ENCODE data around the gene P2RX5. TPM values are rescaled to one million over a fixed set of nuclear protein-coding genes. Genes with fewer than 3 reads are reported as not detected.
"Not testable (repeated sequence)": the region's sequence is repeated elsewhere in the genome, so short reads cannot be mapped to it uniquely, and the experiment has no call there.

Gene P2RX5
- total RNA-seq (2014; rRNA removed; shearing (Covaris generic)) = not detected in 2 replicates

- Histone ChIP-seq H3K4me3 (peak within 1 kb of the TSS; percentile 23), H3K27ac (no peak within 1 kb of the TSS), H3K27me3 (replicated peaks) (peaks cover 25% of the 10 kb centered on the region), H3K9me3 (replicated peaks) (0 out of 2 replicates have a peak, but pooled peaks cover 3% of the 10 kb centered on the region), H3K4me1 (replicated peaks) (peaks cover 10% of the 10 kb centered on the region), H3K36me3 (no peaks in the 10 kb centered on the region)
- no peak for DNase-seq (ENCODE audit: low read depth in 1 of 2, low spot score in 2 of 2)
Observed at GRCh38 chr17:3695723-3696411, at the start of gene P2RX5. Gene P2RX5, minus strand, starts transcription at chr17:3696155. Its CDS starts 150 bp downstream, at chr17:3696005.

GRCh38 chr17:3745071-3745470, 49.1 kb upstream of the P2RX5 start:
- no peak for DNase-seq (ENCODE audit: low read depth in 1 of 2, low spot score in 2 of 2)
- Histone ChIP-seq H3K36me3 (no peaks in the 10 kb centered on the region), H3K27me3 (replicated peaks) (no peaks in the 10 kb centered on the region), H3K27ac (no peak overlapping the region), H3K4me3 (no peak overlapping the region), H3K9me3 (replicated peaks) (no peaks in the 10 kb centered on the region), H3K4me1 (replicated peaks) (no peaks in the 10 kb centered on the region)

GRCh38 chr17:3744014-3744413, 48.1 kb upstream of the P2RX5 start:
- Histone ChIP-seq H3K4me3 (no peak overlapping the region), H3K36me3 (no peaks in the 10 kb centered on the region), H3K27ac (no peak overlapping the region), H3K27me3 (replicated peaks) (no peaks in the 10 kb centered on the region), H3K4me1 (replicated peaks) (no peaks in the 10 kb centered on the region), H3K9me3 (replicated peaks) (no peaks in the 10 kb centered on the region)
- DNase-seq (ENCODE audit: low read depth in 1 of 2, low spot score in 2 of 2) = no peak

- Histone ChIP-seq H3K9me3 (replicated peaks) (no peaks in the 10 kb centered on the region), H3K36me3 (no peaks in the 10 kb centered on the region), H3K27ac (no peak overlapping the region), H3K4me1 (replicated peaks) (no peaks in the 10 kb centered on the region), H3K27me3 (replicated peaks) (no peaks in the 10 kb centered on the region), H3K4me3 (no peak overlapping the region)
- no peak for DNase-seq (ENCODE audit: low read depth in 1 of 2, low spot score in 2 of 2)
Observed at GRCh38 chr17:3740611-3741073, 44.7 kb upstream of the P2RX5 start.

- H3K4me1 ChIP-seq (replicated peaks) = no peaks in the 10 kb centered on the region; the same call in 1 of the 2 replicates
- H3K27ac ChIP-seq = no peak overlapping the region
- no peaks in the 10 kb centered on the region for H3K9me3 ChIP-seq (replicated peaks)
- no peaks in the 10 kb centered on the region for H3K36me3 ChIP-seq
- no peak overlapping the region for H3K4me3 ChIP-seq
- H3K27me3 ChIP-seq (replicated peaks) = no peaks in the 10 kb centered on the region
- DNase-seq (ENCODE audit: low read depth in 1 of 2, low spot score in 2 of 2) = no peak
Observed at GRCh38 chr17:3739422-3740124, 43.6 kb upstream of the P2RX5 start.

GRCh38 chr17:3738562-3739295, 42.8 kb upstream of the P2RX5 start:
- H3K27ac ChIP-seq = no peak overlapping the region
- H3K36me3 ChIP-seq = no peaks in the 10 kb centered on the region
- DNase-seq (ENCODE audit: low read depth in 1 of 2, low spot score in 2 of 2) = no peak
- no peaks in the 10 kb centered on the region for H3K27me3 ChIP-seq (replicated peaks)
- no peaks in the 10 kb centered on the region for H3K9me3 ChIP-seq (replicated peaks)
- H3K4me1 ChIP-seq (replicated peaks) = peaks cover 4% of the 10 kb centered on the region
- H3K4me3 ChIP-seq = no peak overlapping the region

- peaks cover 31% of the 10 kb centered on the region for H3K4me1 ChIP-seq (replicated peaks)
- H3K9me3 ChIP-seq (replicated peaks) = no peaks in the 10 kb centered on the region
- H3K27ac ChIP-seq = no peak overlapping the region
- H3K4me3 ChIP-seq = no peak overlapping the region
- H3K36me3 ChIP-seq = no peaks in the 10 kb centered on the region
- no peak for DNase-seq (ENCODE audit: low read depth in 1 of 2, low spot score in 2 of 2)
- no peaks in the 10 kb centered on the region for H3K27me3 ChIP-seq (replicated peaks)
Observed at GRCh38 chr17:3735515-3735914, 39.6 kb upstream of the P2RX5 start.

GRCh38 chr17:3734911-3735276, 38.9 kb upstream of the P2RX5 start:
- not testable (repeated sequence) for H3K4me3 ChIP-seq; H3K27ac ChIP-seq; H3K9me3 ChIP-seq (replicated peaks); H3K27me3 ChIP-seq (replicated peaks); H3K36me3 ChIP-seq; DNase-seq (ENCODE audit: low read depth in 1 of 2, low spot score in 2 of 2)
- H3K4me1 ChIP-seq (replicated peaks) = peaks cover 34% of the 10 kb centered on the region

GRCh38 chr17:3732210-3732621, 36.3 kb upstream of the P2RX5 start:
- no peak overlapping the region for H3K4me3 ChIP-seq
- no peaks in the 10 kb centered on the region for H3K9me3 ChIP-seq (replicated peaks)
- H3K27ac ChIP-seq = no peak overlapping the region
- DNase-seq (ENCODE audit: low read depth in 1 of 2, low spot score in 2 of 2) = no peak
- no peaks in the 10 kb centered on the region for H3K27me3 ChIP-seq (replicated peaks)
- peaks cover 34% of the 10 kb centered on the region for H3K4me1 ChIP-seq (replicated peaks)
- H3K36me3 ChIP-seq = peaks cover 8% of the 10 kb centered on the region

GRCh38 chr17:3730881-3731429, 35.0 kb upstream of the P2RX5 start:
- Histone ChIP-seq H3K4me1 (replicated peaks) (peaks cover 34% of the 10 kb centered on the region), H3K27ac (peak overlapping the region; percentile 62), H3K9me3 (replicated peaks) (no peaks in the 10 kb centered on the region), H3K27me3 (replicated peaks) (no peaks in the 10 kb centered on the region), H3K4me3 (no peak overlapping the region), H3K36me3 (peaks cover 19% of the 10 kb centered on the region)
- DNase-seq (ENCODE audit: low read depth in 1 of 2, low spot score in 2 of 2) = peak in 1 of 2 experiments; percentile 59

- H3K27ac ChIP-seq = no peak overlapping the region
- no peaks in the 10 kb centered on the region for H3K27me3 ChIP-seq (replicated peaks)
- no peak for DNase-seq (ENCODE audit: low read depth in 1 of 2, low spot score in 2 of 2)
- H3K4me3 ChIP-seq = no peak overlapping the region
- peaks cover 30% of the 10 kb centered on the region for H3K36me3 ChIP-seq
- peaks cover 40% of the 10 kb centered on the region for H3K4me1 ChIP-seq (replicated peaks)
- H3K9me3 ChIP-seq (replicated peaks) = no peaks in the 10 kb centered on the region
Observed at GRCh38 chr17:3729881-3730280, 33.9 kb upstream of the P2RX5 start.

GRCh38 chr17:3728099-3728498, 32.1 kb upstream of the P2RX5 start:
- H3K4me1 ChIP-seq (replicated peaks) = peaks cover 40% of the 10 kb centered on the region
- H3K27me3 ChIP-seq (replicated peaks); DNase-seq (ENCODE audit: low read depth in 1 of 2, low spot score in 2 of 2); H3K4me3 ChIP-seq; H3K9me3 ChIP-seq (replicated peaks); H3K27ac ChIP-seq: not testable (repeated sequence)
- peaks cover 46% of the 10 kb centered on the region for H3K36me3 ChIP-seq

GRCh38 chr17:3727041-3727440, 31.1 kb upstream of the P2RX5 start:
- no peak for DNase-seq (ENCODE audit: low read depth in 1 of 2, low spot score in 2 of 2)
- H3K4me1 ChIP-seq (replicated peaks) = peaks cover 38% of the 10 kb centered on the region
- no peaks in the 10 kb centered on the region for H3K27me3 ChIP-seq (replicated peaks)
- peaks cover 49% of the 10 kb centered on the region for H3K36me3 ChIP-seq
- H3K4me3 ChIP-seq = no peak overlapping the region
- no peaks in the 10 kb centered on the region for H3K9me3 ChIP-seq (replicated peaks)
- H3K27ac ChIP-seq = no peak overlapping the region

All from SJSA1 (cell line).